KG1 (cell line): ENCODE results near the gene SPON1.
"Not testable (repeated sequence)": the region's sequence is repeated elsewhere in the genome, so short reads cannot be mapped to it uniquely, and the experiment has no call there.

Experiments used
- DNase-seq: peaks from one replicate; lab custom pipeline; 2025; lab: John Stamatoyannopoulos, UW

Gene SPON1

DNA sequence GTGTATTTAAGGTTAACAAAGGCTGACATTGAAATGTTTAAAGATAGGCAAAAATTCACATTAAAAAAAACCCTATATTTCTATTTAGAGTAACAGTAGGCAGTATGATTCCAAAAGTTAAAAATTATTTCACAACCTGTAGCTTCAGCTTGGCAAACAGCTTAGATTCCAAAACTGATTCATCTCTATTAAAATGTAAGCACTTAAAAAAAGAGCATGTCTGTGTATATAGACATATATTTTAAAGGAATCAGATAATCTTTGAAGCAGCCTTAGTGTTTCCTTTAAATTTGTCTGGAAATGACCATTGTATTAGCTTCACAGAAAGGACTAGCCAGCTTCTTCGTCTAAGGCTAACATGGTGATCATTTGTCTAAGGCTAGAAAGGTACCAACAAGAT, 316.3 kb downstream of the SPON1 start:
- DNase-seq = not testable (repeated sequence)

DNA sequence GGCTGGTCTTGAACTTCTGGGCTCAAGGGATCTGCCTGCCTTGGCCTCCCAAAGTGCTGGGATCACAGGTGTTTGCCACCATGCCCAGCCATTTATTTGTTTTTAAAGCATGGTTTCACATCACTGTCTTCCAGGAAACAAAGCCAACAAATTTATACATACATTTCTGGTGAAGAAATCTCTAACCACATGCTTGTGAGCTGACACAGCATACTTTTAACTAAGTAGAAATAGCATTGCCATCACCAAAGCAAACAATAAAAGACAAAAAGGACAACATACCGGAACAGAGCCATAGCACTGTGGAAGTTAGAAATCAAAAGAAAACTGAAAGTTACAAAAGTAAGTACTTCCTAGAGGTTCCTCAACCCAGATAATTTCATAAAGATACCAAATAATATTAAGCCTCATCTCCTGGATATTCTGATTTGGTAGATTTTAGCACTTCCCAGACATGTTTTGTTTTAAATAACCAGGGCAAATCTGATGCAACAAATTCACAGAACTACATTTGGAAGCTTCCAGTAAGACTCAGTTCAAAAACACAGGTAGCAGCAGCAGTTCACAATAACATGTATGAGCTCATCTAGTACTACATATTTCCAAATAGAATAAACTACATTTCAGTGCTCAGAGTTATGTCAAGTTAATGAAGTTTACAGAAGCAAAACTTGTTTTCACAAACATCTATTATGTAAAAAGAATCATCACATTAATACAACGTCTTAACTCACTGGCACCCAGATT, 325.8 kb downstream of the SPON1 start:
- DNase-seq = no peak

DNA sequence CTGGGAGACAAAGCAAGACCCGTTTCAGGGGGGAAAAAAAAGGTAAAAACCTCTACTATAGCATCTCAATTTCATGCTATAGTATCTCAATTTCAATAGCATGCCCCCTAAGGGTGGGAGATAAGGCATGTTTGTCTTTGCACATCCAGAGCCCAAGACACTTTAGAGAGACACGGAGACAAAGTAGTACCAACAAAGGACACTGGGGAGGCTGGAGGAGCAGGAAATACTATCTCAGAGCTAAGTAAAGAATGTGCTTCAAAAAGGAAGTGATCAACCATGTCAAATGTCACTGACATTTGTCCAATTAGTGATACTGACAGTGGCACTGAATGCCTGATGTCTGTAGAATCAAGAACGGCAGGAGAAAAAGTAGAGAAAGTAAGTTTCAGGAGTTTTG, 327.9 kb downstream of the SPON1 start:
- DNase-seq = no peak

DNA sequence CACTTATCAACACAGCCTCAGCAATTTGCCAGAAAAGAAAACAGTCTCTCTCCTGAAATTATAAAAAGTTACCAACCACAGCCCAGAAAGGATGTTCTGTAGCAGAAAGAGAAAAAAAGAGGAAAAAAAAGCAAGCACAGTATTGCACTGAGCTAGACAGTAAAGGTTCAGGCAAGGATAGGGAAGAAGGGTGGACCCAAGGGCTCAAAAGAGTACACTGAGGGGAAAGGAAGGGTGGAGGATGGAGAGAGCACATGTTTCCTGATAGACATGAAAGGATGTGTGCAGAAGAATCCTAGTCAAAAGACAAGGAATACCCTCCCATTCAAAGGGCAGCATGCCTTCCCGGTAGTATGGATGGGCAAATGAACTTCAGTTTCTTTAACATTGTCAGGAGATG, 337.4 kb downstream of the SPON1 start:
- DNase-seq = no peak

DNA sequence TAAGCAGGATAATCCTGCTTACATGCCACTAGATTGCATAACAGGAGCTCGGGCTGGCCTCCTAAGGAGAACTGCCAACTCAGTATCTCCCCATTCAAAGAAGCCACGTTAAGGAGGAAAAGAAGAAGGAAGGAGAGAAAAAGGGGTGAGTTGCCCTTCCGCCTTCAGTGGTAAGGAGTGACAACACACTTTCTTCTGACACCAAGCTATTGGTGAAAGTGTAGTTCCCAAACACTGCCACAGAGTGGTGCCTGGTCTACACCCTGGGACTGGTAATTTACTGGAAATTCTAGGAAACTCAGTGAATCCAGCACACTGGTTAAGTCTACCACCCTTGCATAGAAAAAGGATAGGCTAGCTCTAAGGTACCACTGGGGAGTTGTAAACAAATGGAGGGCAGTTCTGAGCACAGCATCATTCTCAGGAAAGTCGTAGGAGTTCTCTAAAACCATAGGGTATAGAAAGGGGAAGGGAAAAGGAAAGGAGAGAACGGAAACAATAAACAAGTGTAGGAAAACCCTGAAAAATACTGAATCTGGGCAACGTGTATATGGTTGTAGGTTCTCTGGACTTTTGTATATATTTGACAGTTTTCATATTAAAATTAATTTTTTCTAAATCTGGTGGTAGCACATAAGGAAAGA, 338.3 kb downstream of the SPON1 start:
- peak; percentile 21 for DNase-seq

DNA sequence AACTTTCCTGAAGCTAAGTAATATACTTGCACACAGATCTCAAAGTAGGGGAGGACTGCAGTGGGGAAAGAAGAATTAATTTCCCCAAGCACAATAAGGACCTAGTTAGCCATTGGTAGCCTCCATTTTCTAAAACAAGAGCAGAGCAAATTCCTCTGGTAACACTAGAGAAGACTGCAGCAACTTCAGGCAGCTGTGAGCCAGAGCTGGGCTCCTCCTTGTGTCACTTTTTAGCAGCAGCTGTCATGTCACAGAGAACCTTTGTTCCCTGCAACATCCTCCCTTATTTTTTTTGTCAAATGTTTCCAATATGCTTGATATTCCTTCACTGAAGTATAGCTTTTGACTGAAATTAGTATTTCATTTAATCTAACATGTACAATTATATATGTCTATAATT, 342.1 kb downstream of the SPON1 start:
- DNase-seq = no peak

DNA sequence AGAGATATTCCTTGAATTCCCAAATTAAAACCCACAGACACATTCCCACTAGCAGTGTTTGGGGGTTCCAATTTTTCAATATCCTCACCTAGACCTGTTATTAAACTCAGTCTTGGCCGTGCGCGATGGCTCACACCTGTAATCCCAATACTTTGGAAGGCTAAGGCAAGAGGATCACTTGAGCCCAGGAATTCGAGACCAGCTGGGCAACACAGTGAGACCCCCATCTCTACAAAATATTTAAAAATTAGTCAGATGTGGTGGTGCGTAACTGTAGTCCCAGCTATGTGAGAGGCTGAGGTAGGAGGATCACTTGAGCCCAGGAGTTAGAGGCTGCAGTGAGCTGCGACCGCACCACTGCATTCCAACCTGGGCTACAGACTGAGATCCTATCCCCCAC, 343.1 kb downstream of the SPON1 start:
- no peak for DNase-seq

DNA sequence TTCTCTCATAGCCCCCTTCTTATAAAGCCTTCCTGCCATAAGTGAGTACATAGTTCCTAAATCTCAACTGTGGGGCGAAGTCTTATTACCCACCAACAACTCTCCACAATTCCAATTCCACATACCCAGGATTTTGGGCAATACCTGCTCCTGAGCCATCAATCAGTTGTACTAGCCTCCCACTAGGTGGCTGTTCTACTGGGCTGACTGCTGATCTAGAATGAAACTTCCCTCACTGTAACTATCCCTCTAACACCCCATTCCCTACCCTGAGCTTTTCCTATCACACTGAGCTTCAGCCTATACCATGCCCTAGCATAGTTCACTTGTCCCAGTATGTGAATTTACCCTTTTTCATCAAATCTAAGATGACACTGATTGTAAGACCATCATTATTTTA, 344.0 kb downstream of the SPON1 start:
- DNase-seq = no peak

DNA sequence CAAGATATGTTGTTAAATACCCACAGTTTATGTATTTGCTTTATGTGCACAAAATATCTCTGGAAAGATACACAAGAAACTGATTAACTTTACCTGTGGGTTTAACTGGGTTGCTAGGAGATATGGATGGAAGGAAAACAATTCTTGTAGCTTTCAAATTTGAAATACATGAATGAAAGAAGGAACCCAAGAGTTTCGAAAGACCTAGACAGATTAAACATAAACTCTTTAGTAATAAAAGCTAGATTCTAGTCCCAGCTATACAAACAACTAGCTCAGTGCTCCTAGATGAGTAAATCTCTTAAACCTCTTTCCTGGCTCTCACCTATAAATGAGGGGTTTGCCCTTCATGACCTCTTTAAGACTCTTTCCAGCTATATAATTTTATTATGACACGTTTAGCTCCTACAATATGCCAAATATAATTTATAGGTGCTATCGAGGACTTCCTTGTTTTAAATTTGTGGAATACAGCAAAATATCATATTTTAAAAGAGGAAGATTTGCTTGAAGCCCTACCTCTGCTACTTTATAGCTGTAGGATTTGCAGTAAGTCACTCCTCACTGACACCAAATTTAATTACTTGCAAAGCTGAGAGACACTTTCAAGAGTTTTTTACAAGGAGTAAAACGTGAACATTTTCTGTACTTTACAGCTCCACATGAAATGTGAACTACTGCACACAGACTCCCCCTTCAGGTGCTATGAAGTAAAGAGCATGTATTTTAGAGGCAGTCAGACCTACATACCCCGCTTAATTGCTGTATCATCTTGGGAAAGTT, 345.8 kb downstream of the SPON1 start:
- DNase-seq = peak; percentile 3

DNA sequence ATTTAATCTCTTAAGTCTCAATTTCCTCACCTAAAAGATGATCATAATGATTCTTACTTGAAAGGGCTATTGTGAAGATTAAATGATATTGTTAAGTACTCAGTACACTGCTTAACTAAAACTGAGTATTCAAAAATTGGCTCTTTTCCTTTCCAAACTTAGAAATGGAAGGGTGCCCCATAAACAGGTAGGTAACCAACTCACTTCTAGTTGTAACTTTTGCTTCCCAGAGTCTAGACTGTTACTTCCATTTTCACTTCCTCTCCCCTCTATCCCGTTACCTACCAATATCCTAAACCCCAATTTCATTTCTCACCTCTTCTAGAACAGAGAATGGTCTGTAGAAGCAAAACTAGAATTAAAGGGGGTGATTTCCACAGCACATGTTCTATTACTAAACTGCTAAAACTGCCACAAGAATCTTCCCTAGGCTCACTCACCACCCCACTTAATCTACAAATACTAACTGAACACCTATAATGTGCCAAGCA, 346.4 kb downstream of the SPON1 start:
- no peak for DNase-seq

DNA sequence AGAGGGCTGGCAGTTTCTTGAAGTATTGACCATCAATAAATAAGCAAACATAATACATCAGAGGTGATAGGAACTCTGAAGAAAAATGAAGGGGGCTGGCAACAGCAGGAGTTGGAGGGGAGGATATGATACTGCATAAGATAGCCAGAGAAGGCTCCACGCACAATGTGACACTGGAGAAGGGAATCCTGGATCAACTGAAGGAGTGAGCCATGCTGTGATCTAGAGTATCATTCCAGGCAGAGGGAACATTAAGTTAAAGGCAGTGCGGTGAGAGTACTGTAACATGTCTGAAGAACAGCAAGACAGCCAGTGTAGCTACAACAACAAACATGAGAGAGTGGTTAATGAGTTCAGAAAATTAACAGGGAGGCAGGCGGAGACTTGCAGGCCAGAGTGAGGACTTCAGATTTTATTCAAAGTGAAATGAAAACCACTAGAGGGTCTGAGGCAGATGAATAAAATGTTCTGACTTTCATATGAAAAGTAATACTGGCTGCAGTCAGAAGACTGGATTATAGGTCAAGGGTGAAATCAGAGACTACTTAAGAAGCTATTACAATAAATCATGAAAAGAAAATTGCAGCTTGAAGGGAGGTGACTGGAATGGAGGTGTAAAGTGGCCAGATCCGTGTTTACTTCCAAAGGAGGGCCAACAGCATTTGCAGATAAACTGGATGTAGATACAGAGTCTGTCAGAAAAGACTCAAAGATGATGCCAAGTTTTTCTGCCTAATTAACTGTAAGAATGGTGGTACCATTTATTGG, 347.1 kb downstream of the SPON1 start:
- DNase-seq = no peak

DNA sequence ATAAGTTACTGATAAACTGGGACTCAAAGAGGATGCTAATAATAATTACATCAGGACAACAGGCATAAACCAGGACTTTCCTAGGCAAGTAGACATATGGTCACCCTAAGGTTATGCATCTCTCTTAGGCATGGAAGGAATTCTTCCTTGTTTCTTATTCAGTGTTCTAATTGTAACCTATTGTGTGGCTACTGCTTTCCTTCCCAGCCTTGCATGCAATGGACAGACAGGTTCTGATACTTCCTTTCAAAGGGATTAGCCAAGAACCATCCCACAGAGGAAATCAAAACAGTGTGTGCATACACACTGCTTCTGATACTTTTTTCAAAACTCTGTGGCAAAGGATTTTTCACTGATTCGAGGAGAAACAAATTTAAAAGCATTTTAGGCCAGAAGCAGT, 348.2 kb downstream of the SPON1 start:
- no peak for DNase-seq

DNA sequence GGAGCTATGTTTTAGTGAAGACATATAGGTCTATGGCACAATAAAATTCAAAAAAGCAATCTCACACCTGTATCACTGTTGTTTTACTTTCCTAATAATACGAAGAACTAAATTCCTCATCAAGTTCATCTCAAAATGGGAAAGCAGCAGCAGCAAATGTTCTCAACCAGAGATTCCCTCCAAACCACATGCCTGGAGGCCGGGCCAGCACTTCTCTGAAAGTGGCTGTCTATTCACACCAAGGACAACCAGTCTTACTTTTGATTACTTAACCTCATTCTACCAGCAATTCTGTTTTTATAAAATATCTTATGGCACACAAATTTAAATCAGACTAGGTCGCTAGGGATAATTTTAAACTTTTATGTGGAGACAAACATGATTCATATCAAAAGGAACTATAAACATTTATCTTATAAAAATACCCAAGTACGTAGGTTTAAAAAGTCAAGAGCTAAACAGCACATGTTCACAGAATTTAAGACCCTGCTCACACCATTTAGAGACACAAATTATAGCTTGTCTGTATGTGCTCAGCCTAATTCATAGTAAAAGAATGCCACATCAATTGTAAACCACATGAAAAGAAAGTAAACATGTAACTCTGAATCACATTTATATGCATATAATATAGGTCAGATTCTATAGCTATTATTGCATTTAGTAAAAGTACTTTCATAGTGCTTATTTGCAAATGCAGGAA, 350.4 kb downstream of the SPON1 start:
- no peak for DNase-seq

DNA sequence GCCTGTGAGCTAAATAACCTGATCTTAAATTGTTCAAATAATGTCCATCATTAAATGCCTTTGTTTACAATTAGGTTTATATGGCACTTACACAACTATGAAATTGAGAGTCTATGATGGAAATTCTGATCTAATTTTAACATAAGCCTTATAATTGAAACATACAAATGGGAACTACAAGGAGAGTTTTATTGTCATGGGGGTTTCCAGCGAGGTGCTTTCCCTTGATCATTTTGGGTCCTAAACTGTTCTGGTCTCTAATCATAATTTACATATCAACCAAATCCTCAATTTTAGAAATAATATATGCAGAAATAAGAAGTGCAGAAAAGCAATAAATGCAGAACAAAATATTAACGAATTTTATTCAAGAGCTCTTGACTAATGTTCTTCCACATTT, 351.6 kb downstream of the SPON1 start:
- DNase-seq = no peak

DNA sequence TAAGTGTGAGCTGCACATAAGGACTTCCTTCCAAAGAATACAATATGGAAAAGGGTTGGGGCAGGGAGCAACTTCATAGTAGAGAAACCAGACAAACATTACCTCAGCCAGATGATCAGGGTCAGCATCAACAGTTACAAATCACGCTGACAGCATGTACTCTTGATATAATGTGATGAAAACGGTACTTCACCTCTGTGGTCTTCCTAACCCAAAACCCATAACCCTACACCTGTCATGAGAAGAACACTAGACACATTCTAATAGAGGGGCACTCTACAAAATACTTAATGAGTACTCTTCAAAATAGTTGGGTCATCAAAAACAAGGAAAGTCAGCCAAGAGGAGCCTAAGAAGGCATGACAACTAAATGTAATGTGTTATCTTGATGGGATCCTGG, 352.6 kb downstream of the SPON1 start:
- no peak for DNase-seq
